Kidney glomerular epithelial cell (primary cell): Measurements from ENCODE around the gene MVP.
"Not testable (repeated sequence)": the region's sequence is repeated elsewhere in the genome, so short reads cannot be mapped to it uniquely, and the experiment has no call there.

Experiments
- DNase-seq: peaks from one replicate; lab custom pipeline; 2025; lab: John Stamatoyannopoulos, UW

The MVP gene

DNA sequence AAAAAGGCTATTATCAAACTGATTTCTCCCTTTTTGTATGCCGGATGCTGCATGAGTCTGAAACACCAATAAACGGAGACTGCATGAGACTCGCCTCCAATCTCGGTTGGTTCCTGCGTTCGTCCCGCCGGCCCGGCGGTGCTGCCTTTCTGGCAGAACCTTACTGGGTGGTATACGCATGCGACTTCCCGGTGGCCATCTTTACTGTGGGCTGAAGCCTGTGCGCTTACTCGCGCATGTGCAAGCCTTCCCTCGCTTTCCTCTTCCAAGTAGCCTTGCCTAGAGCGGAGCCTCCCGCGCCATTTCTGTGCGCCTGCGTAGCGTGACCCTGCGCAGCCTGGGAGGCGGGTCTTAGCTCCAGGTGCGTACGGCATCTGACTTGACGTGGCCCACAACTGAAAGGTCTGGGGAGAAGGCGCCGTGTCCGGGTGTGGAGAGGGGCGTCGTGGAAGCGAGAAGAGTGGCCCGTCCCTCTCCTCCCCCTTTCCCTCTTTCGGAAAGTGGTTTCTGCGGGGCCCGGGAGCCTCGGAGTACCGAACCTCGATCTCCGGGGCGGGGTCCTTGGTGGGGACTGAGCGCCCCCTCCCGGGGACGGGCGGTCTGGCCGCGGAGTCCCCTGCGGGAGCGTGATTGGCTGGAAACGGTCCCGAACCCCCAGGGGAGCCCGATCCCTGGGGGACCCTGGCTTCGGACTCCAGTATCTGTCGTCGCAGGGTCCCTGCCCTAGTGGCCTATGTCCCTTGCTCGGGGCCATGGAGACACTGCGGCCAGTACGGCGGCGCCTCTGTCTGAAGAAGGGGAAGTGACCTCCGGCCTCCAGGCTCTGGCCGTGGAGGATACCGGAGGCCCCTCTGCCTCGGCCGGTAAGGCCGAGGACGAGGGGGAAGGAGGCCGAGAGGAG is 4.2 kb upstream of the MVP start, which contains the start of gene PAGR1:
TSS of gene PAGR1 (plus strand) at position 360 of the 901 bp plus-strand sequence. CDS start at position 734, 374 bp downstream.
- DNase-seq, result peak; percentile 99

DNA sequence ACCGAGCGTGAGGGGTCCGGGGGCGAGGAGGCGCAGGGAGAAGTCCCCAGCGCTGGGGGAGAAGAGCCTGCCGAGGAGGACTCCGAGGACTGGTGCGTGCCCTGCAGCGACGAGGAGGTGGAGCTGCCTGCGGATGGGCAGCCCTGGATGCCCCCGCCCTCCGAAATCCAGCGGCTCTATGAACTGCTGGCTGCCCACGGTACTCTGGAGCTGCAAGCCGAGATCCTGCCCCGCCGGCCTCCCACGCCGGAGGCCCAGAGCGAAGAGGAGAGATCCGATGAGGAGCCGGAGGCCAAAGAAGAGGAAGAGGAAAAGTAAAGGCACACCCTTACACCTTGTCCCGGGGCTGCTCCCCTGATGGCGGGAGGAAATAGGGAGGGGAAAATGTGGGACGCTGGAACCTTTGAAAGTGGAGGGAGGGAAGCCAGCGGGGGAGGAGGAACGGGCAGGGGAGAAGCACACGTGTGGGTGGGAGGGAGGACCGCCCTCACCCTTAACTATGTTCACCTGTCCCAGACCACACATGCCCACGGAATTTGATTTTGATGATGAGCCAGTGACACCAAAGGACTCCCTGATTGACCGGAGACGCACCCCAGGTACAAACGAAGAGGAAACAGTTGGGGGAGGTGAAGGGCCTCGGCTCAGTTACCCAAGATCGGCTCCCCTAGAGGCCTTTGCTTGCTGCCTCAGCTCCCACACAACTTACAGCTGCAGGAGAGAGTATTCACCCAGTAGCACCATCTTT is 3.4 kb upstream of the MVP start:
- peak; percentile 61 for DNase-seq

DNA sequence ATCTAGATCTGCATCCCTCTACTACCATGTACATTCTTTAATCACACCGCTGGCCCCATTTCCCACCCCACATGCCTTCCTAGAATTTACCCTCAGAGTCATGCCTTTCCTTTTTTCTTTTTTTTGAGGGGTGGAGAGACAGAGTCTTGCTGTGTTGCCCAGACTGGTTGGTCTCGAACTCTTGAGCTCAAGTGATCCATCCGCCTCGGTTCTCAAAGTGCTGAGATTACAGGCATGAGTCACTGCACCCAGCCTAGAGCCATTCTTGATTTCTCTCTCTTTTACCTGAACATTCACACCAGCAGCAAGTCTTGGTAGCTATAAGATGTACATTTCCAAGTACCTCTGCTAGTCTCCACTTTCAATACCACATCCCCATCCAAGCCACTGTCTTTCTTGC is 2.2 kb upstream of the MVP start:
- DNase-seq, result no peak

- DNase-seq, result no peak
Measured at GRCh38 chr16:29819506-29819905, 756 bp upstream of the MVP start.

DNA sequence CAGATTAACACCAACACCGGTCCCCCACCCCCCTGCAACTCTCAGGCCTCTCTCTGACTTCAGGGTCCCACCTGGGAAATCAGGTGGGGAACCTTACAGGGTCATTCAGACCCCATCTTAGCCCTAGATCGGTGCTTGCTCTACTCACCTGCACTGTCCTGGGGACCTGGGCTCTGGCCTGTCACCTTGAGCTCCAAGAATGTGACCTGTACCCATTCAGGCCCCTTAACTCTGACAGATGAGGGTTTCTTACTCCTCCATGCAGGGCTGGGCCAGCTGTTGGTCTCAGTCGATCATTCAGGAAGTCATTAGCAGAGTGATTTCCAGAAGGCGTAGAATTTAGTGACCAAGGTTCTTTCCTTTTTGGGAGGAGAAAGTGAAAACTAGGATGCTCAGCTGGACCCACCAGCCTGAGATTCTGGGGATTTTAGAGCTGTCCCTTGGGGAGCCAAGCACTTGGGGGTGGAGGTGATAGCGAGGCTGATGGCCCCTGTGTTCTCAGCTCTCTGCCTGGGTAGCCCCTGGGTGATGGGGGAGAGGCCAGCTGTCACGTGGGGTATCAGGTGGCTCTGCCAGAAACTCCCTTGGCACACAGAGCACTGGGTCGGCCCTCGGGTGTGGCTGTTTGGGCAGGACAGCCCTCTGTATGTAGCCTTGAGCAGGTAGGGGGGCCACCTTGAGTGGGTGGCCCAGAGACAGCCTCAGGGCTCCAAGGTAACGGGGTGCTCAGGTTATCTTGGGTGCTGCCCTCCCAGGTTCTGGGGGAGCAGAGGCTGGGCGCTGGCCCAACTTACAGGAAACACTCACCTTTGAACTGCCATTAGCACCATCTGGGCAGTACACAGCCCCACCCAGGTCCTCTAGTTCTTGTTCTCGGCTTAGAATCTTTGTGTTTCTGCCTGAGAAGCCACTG is 724 bp downstream of the MVP start:
- DNase-seq, result no peak

- peak; percentile 58 for DNase-seq
Measured at GRCh38 chr16:29821643-29822115, 1.4 kb downstream of the MVP start.

DNA sequence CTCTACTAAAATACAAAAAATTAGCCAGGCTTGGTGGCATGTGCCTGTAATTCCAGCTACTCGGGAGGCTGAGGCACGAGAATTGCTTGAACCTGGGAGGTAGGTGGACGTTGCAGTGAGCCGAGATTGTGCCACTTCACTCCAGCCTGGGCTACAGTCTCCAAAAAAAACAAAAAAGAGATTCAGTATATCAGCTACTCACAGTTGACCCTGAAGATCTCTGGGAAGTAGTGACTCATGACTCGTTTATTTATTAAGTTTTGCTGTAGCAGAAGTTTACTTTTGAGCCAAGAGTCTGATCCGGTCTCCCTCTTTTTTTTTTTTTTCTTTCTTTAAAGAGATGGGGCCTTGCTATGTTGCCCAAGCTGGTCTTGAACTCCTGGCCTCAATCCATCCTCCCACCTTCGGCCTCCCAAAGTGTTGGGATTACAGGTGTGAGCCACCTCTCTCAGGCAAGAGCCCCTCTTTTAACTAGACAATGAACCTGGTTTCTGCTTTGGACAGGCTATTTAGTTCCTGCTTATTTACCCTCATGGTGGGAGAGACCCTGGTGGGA is 4.4 kb downstream of the MVP start:
- peak; percentile 52 for DNase-seq

DNA sequence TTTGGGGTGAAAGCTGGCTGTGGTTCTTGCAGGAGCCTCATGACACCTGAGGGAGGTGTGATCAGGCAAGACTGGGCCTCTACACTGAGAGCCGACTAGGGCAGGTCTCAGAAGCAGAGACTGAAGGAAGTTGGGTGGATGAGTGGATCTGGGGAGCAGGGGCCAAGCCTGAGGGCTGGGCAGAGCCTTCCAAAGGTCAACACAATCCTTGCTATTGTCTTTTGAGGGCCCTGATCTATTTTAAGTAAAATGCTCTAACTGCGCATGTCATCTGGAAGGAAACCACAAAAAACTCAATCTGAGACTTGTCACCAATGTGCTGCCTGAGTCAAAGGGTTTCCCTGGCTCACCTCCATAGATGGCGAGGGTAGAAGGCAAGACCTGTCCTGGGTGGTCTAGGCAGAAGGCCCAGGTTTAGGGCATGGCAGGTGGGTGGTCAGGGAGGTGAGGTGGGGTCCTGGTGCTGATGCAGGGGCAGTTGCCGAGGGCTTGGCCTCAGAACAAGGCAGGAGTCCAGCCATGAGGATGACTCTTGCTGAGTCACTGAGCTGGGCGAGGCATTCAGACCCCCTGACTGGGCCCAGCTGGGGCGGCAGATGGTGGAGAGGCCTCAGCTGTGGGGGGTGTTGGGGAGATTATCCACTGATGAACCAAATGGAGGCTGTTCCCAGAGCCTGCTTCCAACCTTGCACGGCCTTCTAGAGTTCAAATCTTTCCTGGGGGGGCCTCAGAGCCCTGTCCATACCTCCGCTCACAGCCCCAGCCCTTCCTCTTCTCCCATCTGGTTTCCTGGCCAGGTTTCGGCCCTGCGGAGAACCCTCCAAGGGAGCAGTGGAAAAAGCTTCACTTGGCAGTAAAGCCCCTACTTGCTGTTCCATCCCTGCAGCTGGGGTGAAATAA is 5.1 kb downstream of the MVP start:
- DNase-seq, result no peak

DNA sequence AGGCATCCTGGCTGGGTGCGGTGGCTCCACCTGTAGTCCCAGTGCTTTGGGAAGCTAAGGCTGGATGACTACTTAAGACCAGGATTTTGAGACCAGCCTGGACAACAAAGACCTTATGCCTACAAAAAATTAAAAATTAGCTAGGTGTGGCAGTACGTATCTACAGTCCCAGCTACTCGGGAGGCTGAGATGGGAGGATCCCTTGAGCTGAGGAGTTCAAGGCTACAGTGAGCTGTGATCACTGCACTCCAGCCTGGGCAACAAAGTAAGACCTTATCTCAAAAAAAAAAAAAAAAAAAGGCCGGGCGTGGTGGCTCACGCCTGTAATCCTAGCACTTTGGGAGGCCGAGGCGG is 6.1 kb downstream of the MVP start:
- no peak for DNase-seq

GRCh38 chr16:29830774-29831173 is 10.5 kb downstream of the MVP start:
- DNase-seq, result no peak

- no peak for DNase-seq
Measured at GRCh38 chr16:29831490-29831889, 11.2 kb downstream of the MVP start.

GRCh38 chr16:29833219-29833618 is 13.0 kb downstream of the MVP start:
- DNase-seq, result not testable (repeated sequence)

DNA sequence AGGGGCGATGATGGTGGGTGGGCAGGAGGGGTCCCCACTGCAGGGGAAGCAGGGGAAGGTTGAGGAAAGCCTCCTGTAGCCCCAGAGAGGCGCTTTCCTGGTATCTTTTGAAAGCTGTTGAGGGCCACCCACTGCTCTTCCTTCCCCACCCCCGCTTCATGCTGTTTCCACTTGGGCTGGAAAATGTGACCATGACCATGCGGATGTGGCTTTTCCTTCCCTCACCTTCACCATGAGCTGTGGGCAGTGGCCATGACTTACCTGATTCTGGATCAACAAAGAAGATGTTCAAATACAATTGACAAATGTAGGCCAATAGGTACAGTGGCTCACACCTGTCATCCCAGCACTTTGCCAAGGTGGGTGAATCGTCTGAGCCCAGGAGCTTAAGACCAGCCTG is 13.8 kb downstream of the MVP start:
- DNase-seq, result no peak

GRCh38 chr16:29835926-29836325 is 15.7 kb downstream of the MVP start:
- DNase-seq, result no peak

DNA sequence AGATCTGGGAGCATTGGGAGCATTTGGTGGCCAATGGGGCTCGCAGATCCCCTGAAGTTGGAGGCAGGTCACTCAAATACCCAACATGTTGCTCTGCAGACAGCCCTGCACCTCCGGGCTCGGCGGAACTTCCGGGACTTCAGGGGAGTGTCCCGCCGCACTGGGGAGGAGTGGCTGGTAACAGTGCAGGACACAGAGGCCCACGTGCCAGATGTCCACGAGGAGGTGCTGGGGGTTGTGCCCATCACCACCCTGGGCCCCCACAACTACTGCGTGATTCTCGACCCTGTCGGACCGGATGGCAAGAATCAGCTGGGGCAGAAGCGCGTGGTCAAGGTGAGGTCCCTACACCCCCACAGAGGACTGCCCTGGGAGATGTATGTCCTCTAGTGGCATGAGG is 16.4 kb downstream of the MVP start:
- no peak for DNase-seq

DNA sequence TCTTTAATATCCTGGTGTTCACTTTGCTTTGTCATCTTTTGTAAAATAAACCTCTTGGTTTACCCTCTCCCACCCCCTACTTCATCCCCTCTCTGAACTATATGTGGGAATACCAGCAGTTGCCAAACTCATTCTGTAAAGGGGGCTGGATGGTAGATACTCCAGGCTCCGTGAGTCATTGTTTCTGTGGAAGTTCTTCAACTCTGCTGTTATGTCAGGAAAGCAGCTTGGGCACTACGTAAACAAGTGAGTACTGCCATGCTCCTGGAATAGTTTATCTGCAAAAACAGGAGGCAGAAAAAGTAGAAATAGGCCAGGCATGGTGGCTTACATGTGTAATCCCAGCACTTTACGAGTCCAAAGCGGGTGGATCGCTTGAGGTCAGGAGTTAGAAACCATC is 17.6 kb downstream of the MVP start:
- DNase-seq, result no peak

GRCh38 chr16:29839822-29840221 is 19.6 kb downstream of the MVP start:
- no peak for DNase-seq

DNA sequence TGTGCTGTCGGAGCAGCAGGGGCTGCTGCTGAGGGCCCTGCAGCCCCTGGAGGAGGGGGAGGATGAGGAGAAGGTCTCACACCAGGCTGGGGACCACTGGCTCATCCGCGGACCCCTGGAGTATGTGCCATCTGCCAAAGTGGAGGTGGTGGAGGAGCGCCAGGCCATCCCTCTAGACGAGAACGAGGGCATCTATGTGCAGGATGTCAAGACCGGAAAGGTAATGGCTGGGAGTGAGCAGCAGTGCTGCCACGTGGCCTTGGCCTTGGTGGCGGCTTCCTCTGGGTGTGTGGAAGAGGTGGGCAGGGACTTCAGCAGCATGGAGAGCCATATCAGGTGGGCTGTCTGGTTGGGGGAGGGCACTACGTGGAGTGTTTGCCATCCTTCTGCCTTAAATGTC is 20.0 kb downstream of the MVP start:
- DNase-seq, result no peak

DNA sequence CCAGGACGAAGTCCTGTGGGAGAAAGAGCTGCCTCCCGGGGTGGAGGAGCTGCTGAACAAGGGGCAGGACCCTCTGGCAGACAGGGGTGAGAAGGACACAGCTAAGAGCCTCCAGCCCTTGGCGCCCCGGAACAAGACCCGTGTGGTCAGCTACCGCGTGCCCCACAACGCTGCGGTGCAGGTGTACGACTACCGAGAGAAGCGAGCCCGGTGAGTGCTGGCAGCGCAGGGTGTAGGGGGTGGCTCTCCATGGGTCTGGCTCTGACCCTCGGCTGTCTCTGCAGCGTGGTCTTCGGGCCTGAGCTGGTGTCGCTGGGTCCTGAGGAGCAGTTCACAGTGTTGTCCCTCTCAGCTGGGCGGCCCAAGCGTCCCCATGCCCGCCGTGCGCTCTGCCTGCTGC is 21.4 kb downstream of the MVP start:
- no peak for DNase-seq

- DNase-seq, result no peak
Measured at GRCh38 chr16:29842732-29843346, 22.6 kb downstream of the MVP start.
